ENCODE results near the gene OTUD7B.
"Not testable (repeated sequence)": the region's sequence is repeated elsewhere in the genome, so short reads cannot be mapped to it uniquely, and the experiment has no call there.

OTUD7B gene

DNA sequence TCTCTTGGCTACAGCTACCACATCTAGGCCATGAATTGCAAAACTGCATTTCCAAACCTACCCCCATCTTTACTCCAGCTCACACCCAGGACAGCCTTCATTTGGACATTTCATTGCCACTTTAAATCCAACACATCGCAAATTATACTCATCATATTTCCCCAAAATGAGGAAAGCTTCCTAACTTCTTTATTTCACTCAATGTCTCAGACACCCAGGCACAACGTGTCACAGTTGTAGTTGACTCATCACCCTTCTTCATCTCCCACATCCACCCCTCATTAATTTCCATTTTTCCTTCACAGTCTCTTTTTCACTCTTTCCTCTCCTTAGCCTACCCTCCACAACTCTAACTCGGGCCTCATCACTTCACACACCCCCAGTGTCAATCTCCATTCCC is 6.7 kb downstream of the OTUD7B start:
- DNase-seq (ENCODE audit: low read depth, low spot score) = no peak

DNA sequence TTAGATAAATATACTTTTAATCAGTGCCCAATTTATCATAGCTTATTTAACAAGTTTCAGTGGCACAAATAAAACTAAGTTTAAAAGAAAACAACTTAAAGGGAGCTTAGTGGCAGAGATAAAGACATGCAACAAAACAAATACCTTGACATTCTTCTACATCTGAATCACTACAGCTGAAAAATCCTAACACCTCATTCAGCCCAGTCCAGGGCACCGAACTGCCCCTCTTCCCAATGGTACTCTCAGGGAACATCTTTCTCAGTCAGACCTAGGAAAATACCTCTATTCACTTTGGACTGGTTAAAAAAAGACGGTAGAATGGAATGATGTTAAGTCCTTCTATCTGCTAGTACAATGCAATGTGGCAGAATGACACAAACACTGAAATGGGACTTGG is 8.3 kb downstream of the OTUD7B start:
- DNase-seq (ENCODE audit: low read depth, low spot score) = no peak

DNA sequence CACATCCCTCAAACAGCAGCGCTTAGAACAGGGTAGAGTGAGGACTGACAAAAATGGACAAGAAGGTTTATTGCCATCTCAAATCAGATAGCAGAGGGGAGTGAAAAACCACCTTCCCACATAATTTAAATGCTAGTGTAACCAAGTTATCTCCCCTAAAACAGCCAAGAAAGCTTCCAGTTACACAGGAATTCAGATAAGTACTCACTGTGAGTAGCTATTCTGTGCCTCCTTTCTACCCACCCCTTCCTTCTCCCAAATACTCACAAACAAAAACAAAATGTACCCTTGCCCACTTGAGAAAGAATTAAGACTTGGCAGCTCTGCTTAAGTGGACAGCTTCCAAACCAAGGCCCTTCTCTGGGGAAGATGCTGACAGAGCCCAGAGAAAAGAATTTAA is 9.1 kb downstream of the OTUD7B start:
- DNase-seq (ENCODE audit: low read depth, low spot score) = no peak

DNA sequence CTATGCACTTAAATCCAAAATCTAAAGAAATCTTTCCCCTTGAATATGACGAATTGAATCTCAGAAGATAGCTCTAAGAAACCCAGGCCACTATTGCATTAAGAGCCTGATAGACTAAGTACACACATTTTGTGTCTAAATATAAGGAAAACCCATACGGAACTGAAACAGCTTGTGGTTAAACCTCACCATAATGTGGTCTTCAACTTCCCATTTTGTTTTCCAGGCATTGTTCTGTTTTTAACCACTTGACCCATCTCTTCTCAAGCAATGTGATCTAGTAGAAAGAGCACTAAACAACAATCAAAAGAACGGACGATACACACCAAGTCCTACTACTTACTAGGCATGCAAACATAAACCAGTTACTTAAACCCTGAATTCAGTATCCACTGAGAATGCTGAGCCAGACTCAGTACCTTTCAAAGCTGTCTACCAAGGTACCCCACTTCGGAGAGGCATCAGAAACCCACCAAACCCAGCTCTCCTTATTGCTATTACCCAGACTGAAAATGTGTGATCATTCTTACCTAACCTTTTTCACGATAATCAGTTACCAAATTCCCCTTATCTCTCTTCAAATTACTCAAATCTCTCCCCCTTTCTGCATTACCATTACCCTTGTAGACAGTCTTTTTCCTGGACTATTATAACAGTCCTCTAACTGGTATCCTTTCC is 12.8 kb downstream of the OTUD7B start:
- no peak for DNase-seq (ENCODE audit: low read depth, low spot score)

DNA sequence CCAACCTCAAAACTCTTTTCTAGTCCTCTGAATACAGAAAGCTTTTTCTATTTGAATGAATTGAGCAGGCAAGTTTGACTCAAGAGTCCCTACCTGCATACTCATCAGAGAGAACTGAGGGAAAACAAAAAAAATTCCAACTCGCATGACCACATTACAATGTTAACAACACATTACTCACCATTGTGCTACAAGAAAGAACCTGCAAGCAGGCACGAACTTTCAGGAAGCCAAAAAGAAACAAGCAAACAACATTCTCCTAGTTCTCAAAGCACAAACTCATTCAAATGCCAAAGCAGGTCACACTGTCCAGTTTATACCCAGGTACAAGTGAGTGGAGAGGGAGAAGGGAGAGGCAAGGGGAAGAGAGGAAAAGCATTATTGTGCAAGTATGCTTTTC is 14.6 kb downstream of the OTUD7B start:
- no peak for DNase-seq (ENCODE audit: low read depth, low spot score)

DNA sequence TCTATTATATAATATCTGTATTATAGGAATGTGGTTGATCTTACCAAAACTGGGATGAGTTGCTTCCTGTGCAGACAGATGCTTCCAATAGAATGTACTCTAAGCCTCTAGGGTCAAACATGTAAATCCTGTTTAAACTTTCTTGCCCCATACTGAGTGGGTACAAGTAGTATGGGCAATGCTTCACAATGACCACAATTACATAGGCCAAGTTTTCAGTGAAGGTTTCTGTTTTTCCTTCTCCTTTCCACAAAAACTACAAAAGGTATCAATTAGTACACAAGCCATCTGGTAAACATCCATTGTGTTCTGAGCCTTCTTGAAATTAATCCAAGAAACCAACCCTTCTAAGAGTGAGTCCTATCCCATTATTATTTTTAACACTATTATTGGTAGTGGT is 16.8 kb downstream of the OTUD7B start:
- no peak for DNase-seq (ENCODE audit: low read depth, low spot score)

DNA sequence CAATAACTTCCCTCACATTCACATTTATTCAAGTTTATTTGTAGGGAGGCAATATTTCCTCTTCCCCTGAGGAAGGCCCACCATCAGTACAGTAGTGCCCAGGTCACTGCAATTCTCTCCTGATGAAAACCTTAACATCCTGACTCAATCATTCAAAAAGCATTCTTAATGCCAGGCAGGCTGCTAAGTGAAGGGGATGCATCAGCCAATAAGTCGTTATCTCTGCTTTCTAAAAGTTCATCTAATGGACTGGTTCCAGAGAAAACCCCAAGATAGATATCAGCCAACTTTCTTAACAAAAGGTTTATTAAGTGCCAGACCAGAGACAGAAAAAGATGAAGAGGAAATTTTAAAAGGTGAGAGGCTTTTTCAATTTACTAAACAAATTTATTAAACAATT is 17.3 kb downstream of the OTUD7B start:
- no peak for DNase-seq (ENCODE audit: low read depth, low spot score)

DNA sequence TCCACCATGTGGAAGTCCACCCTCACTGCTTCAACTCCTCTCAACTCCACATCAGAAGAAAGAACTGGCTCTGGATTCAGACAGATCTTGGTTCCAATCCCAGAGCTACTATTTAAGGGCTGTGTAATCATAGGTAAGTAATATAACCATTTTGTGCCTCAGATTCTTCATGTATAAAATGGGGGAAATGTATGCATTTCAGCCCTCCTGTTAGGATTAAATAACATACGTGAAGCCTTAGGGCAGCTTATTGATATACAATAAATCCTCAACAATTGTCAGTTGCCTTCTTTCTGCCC is 23.3 kb downstream of the OTUD7B start:
- no peak for DNase-seq (ENCODE audit: low read depth, low spot score)

DNA sequence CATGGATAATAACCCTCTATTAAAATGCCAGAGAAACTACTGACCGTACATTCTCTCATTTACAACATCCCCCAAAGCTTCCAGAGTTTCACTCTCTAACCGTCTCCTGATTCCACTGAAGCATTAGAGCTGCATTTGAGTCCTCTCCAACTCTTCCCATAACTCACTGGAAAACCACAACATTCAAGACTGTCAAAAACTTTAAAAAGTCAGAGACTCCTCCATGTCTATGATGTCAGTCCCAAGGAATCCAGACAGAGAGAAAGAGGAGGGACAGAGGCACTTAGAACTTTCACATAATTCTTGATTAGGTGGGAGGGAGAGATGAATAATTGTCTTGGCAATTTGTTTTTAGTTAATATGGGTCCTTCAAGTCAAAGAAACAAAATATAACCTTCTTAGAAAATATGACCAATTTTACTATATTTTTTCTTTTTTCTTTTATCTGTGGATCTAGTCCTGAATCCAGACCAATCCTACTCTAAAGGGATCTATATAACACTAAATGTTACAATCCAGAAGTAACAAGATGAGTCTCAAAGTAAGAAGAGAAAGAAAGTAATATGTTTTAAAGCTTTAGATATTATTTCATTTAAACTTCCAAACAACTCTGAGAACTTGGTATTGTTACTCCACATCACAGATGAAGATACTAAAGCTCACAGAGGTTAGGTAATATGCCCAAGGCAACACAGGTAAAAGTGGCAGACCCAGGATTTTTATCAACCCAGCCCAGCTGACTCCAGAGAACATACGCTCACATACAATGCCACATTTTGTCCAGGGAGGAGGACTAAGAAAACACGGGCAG is 23.8 kb downstream of the OTUD7B start:
- no peak for DNase-seq (ENCODE audit: low read depth, low spot score)

DNA sequence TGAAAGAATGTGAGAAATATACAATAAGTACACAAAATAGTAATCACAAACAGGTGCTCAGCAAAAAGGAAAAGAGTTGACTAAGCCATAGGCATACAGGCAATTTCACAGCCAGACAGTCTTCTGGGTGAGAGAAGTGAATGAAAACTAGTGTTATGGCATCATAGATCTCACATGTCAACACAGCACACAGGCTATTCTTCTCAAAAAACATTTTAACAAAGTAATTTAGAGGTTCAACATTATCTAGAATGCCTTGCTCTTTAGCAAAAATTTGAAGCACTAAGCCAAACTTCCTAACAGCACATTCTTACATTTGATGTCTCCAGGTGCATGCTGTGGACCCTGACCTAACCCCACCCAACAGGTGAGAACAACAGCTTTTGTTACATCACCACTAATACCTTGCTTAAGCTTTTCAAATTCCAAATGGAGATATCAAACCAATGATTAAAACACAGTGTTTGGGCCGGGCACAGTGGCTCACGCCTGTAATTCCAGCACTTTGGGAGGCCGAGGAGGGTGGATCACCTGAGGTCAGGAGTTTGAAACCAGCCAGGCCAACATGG is 30.5 kb downstream of the OTUD7B start:
- DNase-seq (ENCODE audit: low read depth, low spot score) = no peak

DNA sequence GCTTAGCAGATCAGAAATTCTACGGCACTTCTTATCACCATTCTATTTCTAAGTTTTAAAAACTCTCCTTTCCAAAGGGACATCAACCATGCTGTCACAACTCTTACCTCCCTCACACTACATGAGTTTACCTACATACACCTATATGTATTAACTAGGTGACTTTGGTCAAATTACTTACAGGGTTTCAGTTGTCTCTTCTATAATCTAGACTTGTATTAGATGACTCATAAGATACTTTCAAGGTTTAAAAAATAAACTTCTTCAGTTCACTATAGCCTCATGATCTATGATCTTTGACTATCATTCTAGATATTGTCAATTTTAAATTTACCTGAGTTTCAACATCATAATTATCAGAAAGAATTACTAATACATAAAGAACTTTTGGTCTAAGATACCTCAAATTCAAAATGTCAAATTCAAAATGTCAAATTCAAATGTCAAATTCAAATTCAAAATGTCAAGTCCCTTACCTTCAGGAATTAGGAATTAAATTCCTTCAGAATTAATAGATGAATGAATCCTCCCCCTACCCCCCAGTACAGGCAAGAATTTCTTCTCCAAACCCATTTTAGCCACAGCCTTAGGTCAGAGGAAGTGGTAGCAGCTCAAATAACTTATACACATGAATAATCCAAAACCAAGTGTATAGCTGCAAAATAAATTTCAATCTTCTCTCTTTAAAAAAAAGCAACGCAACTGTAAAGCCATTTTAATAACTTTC is 31.1 kb downstream of the OTUD7B start:
- no peak for DNase-seq (ENCODE audit: low read depth, low spot score)

DNA sequence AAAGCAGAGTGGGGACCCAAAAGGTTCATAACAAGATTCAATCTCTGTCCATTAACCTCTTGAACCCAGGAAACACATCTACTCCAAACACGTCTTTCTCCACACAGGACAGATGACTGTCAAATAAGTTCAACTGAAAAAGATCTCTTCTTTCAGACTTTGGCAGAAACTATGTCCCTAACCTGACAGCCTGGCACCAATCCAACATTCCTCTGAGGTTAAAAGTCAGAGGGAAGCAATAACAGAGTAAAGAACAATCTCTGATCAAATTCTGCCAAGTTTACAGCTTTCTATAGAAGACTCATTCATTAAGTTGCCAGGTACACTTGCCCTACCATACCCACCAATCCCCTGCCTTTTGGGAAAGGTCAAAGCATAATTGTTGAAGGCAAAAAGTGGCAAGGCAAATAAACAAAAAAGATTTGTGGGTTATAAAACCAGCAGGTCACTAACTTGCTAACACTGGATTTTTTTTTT is 31.9 kb downstream of the OTUD7B start:
- no peak for DNase-seq (ENCODE audit: low read depth, low spot score)

DNA sequence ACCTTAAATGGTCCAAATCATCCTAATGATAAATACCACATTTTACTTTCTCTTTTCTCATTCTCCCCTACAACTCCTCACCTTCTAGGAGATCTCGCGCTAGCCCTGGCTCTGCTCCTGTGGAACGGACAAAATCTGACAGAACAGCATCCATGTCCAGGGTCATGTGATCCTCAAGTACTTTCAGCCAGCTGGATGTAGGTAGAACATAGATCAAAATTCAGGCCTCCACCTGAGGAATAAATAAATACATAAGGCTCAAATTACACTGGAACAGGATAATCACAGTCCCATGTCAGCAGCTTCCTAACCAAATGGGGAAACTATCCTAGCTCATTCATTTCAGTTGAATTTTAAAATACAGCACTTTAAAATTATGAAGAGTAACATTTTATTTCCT is 33.2 kb downstream of the OTUD7B start:
- no peak for DNase-seq (ENCODE audit: low read depth, low spot score)

DNA sequence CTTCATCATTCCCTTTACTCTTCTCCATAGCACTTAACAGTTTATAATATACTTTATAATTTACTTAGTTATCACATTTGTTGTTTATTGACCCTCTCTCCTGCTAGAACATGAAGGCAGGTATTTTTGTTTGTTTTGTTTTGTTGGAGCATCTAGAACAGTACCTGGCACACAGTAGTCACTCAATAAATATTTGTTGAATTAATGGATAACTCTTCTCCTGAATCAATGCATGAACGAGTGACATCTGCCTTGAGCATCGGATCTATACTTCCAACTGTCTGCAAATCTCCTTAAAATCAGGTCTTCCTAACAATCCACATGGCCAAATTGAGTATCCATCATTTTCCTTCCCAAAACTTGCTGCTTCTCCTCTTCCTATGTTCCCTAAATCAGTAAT is 38.0 kb downstream of the OTUD7B start:
- no peak for DNase-seq (ENCODE audit: low read depth, low spot score)

DNA sequence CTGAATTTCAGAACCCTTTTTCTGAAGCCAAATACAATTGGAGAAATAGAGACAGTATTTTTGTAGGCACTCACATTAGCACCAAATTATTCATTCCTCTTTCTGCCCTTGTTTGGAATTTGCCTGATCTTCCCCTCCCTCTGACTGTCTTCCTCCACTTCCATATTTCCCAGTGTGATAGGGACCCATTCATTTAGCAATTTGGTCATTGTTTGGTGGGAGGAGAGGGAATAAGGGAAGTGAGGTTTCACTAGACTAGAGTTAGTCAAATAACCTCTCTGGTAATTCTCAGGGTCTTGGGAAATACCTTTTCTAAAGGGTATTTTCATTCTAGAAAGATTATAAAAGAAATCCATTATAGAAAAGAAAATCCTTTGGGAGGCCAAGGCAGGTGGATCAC is 42.9 kb downstream of the OTUD7B start:
- no peak for DNase-seq (ENCODE audit: low read depth, low spot score)

DNA sequence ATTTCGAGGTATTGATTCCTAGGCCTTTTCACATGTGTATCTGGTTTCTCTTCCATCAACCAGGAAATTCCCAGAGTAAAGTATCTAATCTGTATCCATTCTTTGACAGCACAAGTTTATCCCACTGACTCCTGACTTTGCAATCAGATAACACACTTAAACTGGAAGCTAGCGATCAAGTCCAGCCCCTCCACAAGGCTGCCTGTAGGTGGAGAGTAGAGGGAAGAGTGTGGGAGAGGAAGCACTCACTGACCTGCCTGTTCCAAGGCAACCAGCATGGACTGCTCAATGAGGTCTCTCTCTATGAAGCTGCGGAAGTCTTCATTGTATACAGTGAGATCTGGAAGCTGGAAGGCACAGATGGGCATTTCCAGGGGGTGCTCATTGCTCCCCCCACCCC is 43.5 kb downstream of the OTUD7B start:
- no peak for DNase-seq (ENCODE audit: low read depth, low spot score)

DNA sequence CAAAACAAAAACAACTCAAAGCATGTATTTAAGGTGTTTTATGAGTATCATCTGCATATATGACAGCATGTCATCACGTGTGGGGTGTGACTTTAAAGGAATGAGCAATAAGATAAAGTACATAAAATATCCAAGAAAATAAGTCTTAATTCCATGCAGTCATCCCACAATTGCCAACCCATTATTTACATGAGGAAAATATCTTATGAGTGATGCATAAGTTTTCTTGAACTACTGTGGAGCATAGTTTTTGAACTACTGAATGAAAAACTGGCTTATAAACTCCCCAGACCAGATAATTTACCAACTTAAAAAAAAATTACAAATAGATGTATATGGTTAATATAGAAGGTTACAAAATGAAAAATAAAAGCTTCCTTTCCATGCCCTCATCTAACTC is 44.1 kb downstream of the OTUD7B start:
- no peak for DNase-seq (ENCODE audit: low read depth, low spot score)

DNA sequence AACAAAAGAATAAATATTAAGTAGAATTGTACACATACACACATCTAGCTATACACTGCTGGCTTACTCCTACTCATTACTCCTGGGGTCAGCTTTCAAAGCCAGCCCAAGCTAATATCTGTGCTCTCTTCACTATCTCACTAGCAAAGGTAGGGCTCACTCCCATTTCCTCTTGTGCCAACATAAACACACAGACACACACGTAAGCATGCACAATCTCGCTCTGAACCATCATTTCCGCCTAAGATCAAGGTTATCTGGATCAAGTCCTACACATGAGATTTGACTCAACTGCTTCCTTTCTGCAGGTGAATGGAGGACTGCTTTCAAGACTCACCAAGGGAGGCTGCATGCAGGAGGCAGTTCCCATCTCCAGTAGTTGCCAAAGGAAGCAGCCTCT is 45.1 kb downstream of the OTUD7B start:
- DNase-seq (ENCODE audit: low read depth, low spot score) = no peak

DNA sequence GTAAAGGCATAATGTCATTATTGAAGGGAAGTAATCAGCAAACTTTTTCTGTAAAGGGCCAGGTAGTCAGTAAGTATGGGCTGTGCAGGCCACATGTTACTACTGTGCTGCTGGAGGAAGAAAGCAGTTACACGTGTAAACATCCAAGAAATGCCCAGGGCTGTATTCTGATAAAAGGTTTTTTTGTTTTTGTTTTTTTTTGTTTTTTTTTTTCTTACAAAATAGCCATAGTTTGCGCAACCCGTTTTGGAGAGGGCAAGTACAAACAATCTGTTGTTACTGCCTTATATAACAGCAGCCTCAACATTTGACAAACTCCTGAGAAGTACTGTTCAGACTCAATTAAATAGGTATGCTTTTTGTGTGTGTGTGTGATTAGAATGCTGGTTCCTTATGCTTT is 47.2 kb downstream of the OTUD7B start:
- no peak for DNase-seq (ENCODE audit: low read depth, low spot score)

DNA sequence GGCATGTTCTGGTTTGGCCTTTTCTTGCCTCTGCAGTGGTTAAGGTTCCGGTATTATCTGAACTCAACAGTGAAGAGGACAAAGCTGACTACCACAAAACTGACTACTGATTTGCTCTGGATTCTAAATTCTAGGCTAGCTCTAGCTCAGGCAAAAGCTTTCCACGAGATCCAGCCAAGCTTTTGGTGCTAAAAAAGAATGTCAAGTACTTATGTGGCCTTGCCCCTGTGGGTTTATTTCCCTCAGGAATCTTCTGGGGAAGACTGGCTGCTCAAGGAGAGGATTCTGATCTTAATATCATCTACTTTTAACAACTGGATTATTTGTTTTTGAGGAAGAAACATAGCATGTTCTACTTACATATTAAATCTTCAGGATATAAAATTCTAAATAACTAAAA is 47.8 kb downstream of the OTUD7B start:
- DNase-seq (ENCODE audit: low read depth, low spot score) = no peak

DNA sequence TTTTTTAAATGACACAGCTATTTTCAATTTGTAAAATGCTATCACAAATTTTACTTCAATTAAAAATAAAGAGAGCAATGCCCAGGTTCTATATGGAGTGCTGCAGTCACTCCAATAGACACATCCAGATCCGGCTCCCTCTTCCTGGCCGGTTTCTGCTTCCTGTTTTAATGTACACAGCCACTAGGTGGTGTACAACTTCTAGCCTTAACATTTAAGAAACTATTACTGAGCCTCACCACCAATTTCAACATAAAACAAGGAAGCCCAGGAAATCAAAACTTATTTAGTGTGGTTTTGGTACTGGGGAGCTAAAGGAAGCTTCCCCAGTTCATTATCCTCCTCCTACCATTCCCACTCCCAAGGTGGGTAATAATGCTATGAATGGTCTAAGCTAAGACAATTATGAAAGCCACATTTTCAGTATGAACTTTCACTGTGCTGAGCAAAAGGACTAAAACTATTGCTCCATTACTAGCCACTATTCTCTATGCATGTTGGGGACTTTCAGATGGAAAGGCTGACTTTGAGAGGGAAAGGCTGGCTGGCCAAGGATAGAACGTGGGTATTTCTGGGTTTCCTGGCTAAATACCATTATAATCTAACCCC is 48.4 kb downstream of the OTUD7B start:
- DNase-seq (ENCODE audit: low read depth, low spot score) = no peak

DNA sequence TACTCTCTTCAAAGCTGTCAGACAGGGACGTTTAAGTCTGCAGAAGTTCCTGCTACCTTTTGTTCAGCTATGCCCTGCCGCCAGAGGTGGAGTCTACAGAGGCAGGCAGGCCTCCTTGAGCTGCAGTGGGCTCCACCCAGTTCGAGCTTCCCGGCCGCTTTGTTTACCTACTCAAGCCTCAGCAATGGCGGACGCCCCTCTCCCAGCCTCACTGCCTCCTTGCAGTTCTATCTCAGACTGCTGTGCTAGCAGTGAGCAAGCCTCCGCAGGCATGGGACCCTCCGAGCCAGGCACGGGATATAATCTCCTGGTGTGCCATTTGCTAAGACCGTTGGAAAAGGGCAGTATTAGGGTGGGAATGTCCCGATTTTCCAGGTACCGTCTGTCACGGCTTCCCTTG is 53.0 kb downstream of the OTUD7B start:
- DNase-seq (ENCODE audit: low read depth, low spot score) = not testable (repeated sequence)

Measured in activated CD4-positive, CD25-positive, alpha-beta regulatory T cell treated with anti-CD3 and anti-CD28 coated beads, Interleukin-2, amount 50 U/mL, for 16 hours (primary cell).